ENCODE results near the gene TGFB3. TPM values are rescaled to one million over a fixed set of nuclear protein-coding genes. Genes with fewer than 3 reads are reported as not detected.

Gene TGFB3
- total and polyA plus RNA-seq, 4 donors, result 2.1 to 5.8 (median 3.2) TPM

- Histone ChIP-seq H3K36me3 (ENCODE audit: control insufficient read depth in 4 of 4, insufficient read depth in 3 of 4, low read depth in 1 of 4, low read length in 3 of 4) (peaks cover 10 to 44% (median 29%) of the 10 kb centered on the region in 4 donors), H3K27ac (ENCODE audit: low read depth in 1 of 2, low read length in 2 of 2) (no peak overlapping the region), H3K4me1 (ENCODE audit: control insufficient read depth in 4 of 4, insufficient read depth in 4 of 4, low read length in 3 of 4) (peaks cover 0 to 2% (median under 1%) of the 10 kb centered on the region in 4 donors), H3K27me3 (ENCODE audit: control insufficient read depth in 4 of 4, insufficient read depth in 4 of 4, low read length in 3 of 4) (no peaks in the 10 kb centered on the region), H3K4me3 (ENCODE audit: low read depth in 1 of 3, low read length in 3 of 3) (no peak overlapping the region), H3K9me3 (ENCODE audit: control insufficient read depth in 4 of 4, low read length in 3 of 4) (peaks cover 0 to 2% (median 0%) of the 10 kb centered on the region in 4 donors), H3K9ac (ENCODE audit: low read depth in 1 of 2, low read length in 2 of 2) (no peak overlapping the region)
- no peak for TF ChIP-seq TAF1 (conservative IDR thresholded peaks at IDR 0.05)
- 89% methylated on average over 2 of the region's 2 CpGs for WGBS
- no peak for DNase-seq (ENCODE audit: low spot score)
Observed at GRCh38 chr14:76006253-76006652, 24.5 kb upstream of the TGFB3 start.

- Histone ChIP-seq H3K27ac (ENCODE audit: low read depth in 1 of 2, low read length in 2 of 2) (no peak overlapping the region), H3K36me3 (ENCODE audit: control insufficient read depth in 4 of 4, insufficient read depth in 3 of 4, low read depth in 1 of 4, low read length in 3 of 4) (peaks cover 10 to 53% (median 33%) of the 10 kb centered on the region in 4 donors), H3K9ac (ENCODE audit: low read depth in 1 of 2, low read length in 2 of 2) (no peak overlapping the region), H3K9me3 (ENCODE audit: control insufficient read depth in 4 of 4, low read length in 3 of 4) (peaks cover 0 to 2% (median 0%) of the 10 kb centered on the region in 4 donors), H3K4me1 (ENCODE audit: control insufficient read depth in 4 of 4, insufficient read depth in 4 of 4, low read length in 3 of 4) (no peaks in the 10 kb centered on the region), H3K27me3 (ENCODE audit: control insufficient read depth in 4 of 4, insufficient read depth in 4 of 4, low read length in 3 of 4) (no peaks in the 10 kb centered on the region), H3K4me3 (ENCODE audit: low read depth in 1 of 3, low read length in 3 of 3) (no peak overlapping the region)
- WGBS, result 96% methylated on average over 1 of the region's 1 CpG
- no peak for DNase-seq (ENCODE audit: low spot score)
- TF ChIP-seq GABPA (IDR thresholded peaks at IDR 0.05 in 1 of 2, conservative IDR thresholded peaks at IDR 0.05 in 1 of 2) (no peak), FOXA2 (IDR thresholded peaks at IDR 0.05) (no peak), HNF4A (conservative IDR thresholded peaks at IDR 0.05) (no peak), FOXA1 (IDR thresholded peaks at IDR 0.05) (no peak), CTCF (IDR thresholded peaks at IDR 0.05; ENCODE audit: low read depth, low read length, missing input control) (no peak), EGR1 (IDR thresholded peaks at IDR 0.05; ENCODE audit: low read depth in 2 of 2) (no peak), RAD21 (IDR thresholded peaks at IDR 0.05) (no peak), ZBTB33 (IDR thresholded peaks at IDR 0.05) (no peak), HNF4G (IDR thresholded peaks at IDR 0.05) (no peak), YY1 (IDR thresholded peaks at IDR 0.05) (no peak), JUND (IDR thresholded peaks at IDR 0.05) (no peak), MAX (IDR thresholded peaks at IDR 0.05) (no peak), ATF3 (IDR thresholded peaks at IDR 0.05) (no peak), REST (IDR thresholded peaks at IDR 0.05) (no peak)
Observed at GRCh38 chr14:76002383-76002782, 20.6 kb upstream of the TGFB3 start.

Data from liver (tissue), 9 donors.